Measurements from ENCODE around the gene OTOP2.

DNA sequence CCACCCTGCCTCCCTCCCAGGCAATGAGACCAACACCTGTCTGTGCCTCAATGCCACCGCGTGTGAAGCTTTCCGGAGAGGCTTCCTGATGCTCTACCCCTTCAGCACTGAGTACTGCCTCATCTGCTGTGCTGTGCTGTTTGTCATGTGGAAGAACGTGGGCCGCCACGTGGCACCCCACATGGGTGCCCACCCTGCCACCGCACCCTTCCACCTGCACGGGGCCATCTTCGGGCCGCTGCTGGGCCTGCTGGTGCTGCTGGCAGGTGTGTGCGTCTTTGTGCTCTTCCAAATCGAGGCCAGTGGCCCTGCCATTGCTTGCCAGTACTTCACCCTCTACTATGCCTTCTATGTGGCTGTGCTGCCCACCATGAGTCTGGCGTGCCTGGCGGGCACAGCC, 22.6 kb downstream of the OTOP2 start:
- TF ChIP-seq, protein P1, sequence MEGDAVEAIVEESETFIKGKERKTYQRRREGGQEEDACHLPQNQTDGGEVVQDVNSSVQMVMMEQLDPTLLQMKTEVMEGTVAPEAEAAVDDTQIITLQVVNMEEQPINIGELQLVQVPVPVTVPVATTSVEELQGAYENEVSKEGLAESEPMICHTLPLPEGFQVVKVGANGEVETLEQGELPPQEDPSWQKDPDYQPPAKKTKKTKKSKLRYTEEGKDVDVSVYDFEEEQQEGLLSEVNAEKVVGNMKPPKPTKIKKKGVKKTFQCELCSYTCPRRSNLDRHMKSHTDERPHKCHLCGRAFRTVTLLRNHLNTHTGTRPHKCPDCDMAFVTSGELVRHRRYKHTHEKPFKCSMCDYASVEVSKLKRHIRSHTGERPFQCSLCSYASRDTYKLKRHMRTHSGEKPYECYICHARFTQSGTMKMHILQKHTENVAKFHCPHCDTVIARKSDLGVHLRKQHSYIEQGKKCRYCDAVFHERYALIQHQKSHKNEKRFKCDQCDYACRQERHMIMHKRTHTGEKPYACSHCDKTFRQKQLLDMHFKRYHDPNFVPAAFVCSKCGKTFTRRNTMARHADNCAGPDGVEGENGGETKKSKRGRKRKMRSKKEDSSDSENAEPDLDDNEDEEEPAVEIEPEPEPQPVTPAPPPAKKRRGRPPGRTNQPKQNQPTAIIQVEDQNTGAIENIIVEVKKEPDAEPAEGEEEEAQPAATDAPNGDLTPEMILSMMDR (IDR thresholded peaks at IDR 0.05), result no peak
- no peak for TF ChIP-seq POLR2A (IDR thresholded peaks at IDR 0.05)

Data from transverse colon (tissue), 3 donors.